Measurements from ENCODE around the gene CPNE8. TPM values are rescaled to one million over a fixed set of nuclear protein-coding genes. Genes with fewer than 3 reads are reported as not detected.

The CPNE8 gene
- total RNA-seq, 2 donors from 2014 or later = 8.7 to 18.0 TPM

DNA sequence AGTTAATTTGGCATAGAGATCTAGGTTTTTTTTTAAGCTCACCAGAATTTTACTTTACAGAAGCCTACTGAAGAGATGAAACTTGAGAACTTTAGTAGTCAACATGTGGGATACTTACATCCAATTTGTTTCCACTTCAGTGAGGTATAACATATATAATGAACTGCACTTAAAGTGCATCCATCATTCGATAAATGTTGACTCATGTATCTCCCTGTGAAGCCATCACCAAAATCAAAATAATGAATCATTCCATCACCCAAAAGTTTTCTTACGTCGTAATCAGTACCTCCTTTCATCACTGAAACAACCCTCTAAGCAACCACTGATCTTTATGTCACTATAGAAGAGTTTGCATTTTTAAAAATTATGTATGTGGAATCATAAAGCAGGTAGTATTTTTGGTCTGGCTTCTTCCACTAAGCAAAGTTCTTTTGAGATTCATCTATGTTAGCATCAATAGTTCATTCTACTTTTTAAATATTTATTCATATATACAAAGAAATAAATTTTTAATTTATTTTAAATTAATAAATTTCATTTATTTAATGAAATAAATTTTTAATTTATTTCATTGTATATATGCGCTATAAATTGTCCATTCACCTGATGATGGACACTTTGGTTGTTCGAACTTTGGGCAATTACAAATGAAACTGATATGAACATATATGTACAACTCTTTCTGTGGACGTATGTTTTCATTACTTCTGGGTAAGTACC, 2.0 kb upstream of the CPNE8 start:
- TF ChIP-seq CTCF (conservative IDR thresholded peaks at IDR 0.05) = no peak
- Mint-ChIP-seq H3K4me1 (peaks cover 18% of the 10 kb centered on the region), H3K27me3 (ENCODE audit: insufficient read depth) (peaks cover 11% of the 10 kb centered on the region), H3K36me3 (ENCODE audit: low read depth) (no peaks in the 10 kb centered on the region), H3K27ac (peak overlapping the region; percentile 33), H3K4me3 (peak overlapping the region; percentile 89), H3K9me3 (no peaks in the 10 kb centered on the region)
- DNase-seq = no peak
- peak overlapping the region; percentile 28 for H3K9ac ChIP-seq (ENCODE audit: extremely low read depth, low read length, poor library complexity, severe bottlenecking)
- peak overlapping the region; percentile 93 for H3K4me3 ChIP-seq (ENCODE audit: low read length)
- H3K9me3 ChIP-seq (ENCODE audit: control insufficient read depth, low read length) = no peaks in the 10 kb centered on the region
- WGBS, 2 experiments (ENCODE audit: insufficient coverage in 1 of 2, insufficient read length in 1 of 2) = 93 to 100% methylated on average over 2 to 6 of the region's 6 CpGs
- H3K36me3 ChIP-seq (ENCODE audit: control insufficient read depth, insufficient read depth, low read length) = no peaks in the 10 kb centered on the region
- H3K27ac ChIP-seq (ENCODE audit: low read depth, low read length) = no peak overlapping the region
- no peaks in the 10 kb centered on the region for H3K4me1 ChIP-seq (ENCODE audit: control insufficient read depth, insufficient read depth, low read length)
- H3K27me3 ChIP-seq (ENCODE audit: control insufficient read depth, insufficient read depth, low read length, poor library complexity, severe bottlenecking) = no peaks in the 10 kb centered on the region

- H3K4me1 Mint-ChIP-seq = peaks cover 18% of the 10 kb centered on the region
- Histone ChIP-seq H3K27ac (ENCODE audit: low read depth, low read length) (peak overlapping the region; percentile 84), H3K9me3 (ENCODE audit: control insufficient read depth, low read length) (no peaks in the 10 kb centered on the region), H3K27me3 (ENCODE audit: control insufficient read depth, insufficient read depth, low read length, poor library complexity, severe bottlenecking) (no peaks in the 10 kb centered on the region), H3K4me1 (ENCODE audit: control insufficient read depth, insufficient read depth, low read length) (no peaks in the 10 kb centered on the region), H3K36me3 (ENCODE audit: control insufficient read depth, insufficient read depth, low read length) (no peaks in the 10 kb centered on the region), H3K9ac (ENCODE audit: extremely low read depth, low read length, poor library complexity, severe bottlenecking) (peak overlapping the region; percentile 60), H3K4me3 (ENCODE audit: low read length) (peak overlapping the region; percentile 93)
- no peaks in the 10 kb centered on the region for H3K9me3 Mint-ChIP-seq
- peak; percentile 99 for DNase-seq
- peak overlapping the region; percentile 89 for H3K4me3 Mint-ChIP-seq
- peak overlapping the region; percentile 67 for H3K27ac Mint-ChIP-seq
- WGBS, 2 experiments (ENCODE audit: insufficient coverage in 1 of 2, insufficient read length in 1 of 2) = 1 to 4% methylated on average over 15 to 35 of the region's 36 CpGs
- H3K27me3 Mint-ChIP-seq (ENCODE audit: insufficient read depth) = peaks cover 11% of the 10 kb centered on the region
- peak; percentile 95 for TF ChIP-seq CTCF (conservative IDR thresholded peaks at IDR 0.05)
- no peaks in the 10 kb centered on the region for H3K36me3 Mint-ChIP-seq (ENCODE audit: low read depth)
These were observed 1.2 kb upstream of the CPNE8 start for GRCh38 chr12:38906482-38907200.

GRCh38 chr12:38904537-38905479, 583 bp downstream of the CPNE8 start:
- H3K27me3 ChIP-seq (ENCODE audit: control insufficient read depth, insufficient read depth, low read length, poor library complexity, severe bottlenecking) = no peaks in the 10 kb centered on the region
- Mint-ChIP-seq H3K4me3 (peak overlapping the region; percentile 89), H3K36me3 (ENCODE audit: low read depth) (no peaks in the 10 kb centered on the region), H3K4me1 (peaks cover 18% of the 10 kb centered on the region), H3K27me3 (ENCODE audit: insufficient read depth) (peaks cover 11% of the 10 kb centered on the region), H3K9me3 (no peaks in the 10 kb centered on the region), H3K27ac (peak overlapping the region; percentile 92)
- 26 to 30% methylated on average over 18 to 49 of the region's 49 CpGs for WGBS, 2 experiments (ENCODE audit: insufficient coverage in 1 of 2, insufficient read length in 1 of 2)
- peak overlapping the region; percentile 93 for H3K4me3 ChIP-seq (ENCODE audit: low read length)
- H3K36me3 ChIP-seq (ENCODE audit: control insufficient read depth, insufficient read depth, low read length) = no peaks in the 10 kb centered on the region
- H3K9me3 ChIP-seq (ENCODE audit: control insufficient read depth, low read length) = no peaks in the 10 kb centered on the region
- DNase-seq = peak; percentile 94
- peak overlapping the region; percentile 60 for H3K9ac ChIP-seq (ENCODE audit: extremely low read depth, low read length, poor library complexity, severe bottlenecking)
- no peaks in the 10 kb centered on the region for H3K4me1 ChIP-seq (ENCODE audit: control insufficient read depth, insufficient read depth, low read length)
- no peak for TF ChIP-seq CTCF (conservative IDR thresholded peaks at IDR 0.05)
- H3K27ac ChIP-seq (ENCODE audit: low read depth, low read length) = peak overlapping the region; percentile 62
